Activated naive CD8-positive, alpha-beta T cell (primary cell): ENCODE results near the gene LIPA.

ENCODE experiments used
- H3K27ac Mint-ChIP-seq: one replicate; pipeline ENCODE4 v1.8.0; 2021; ENCODE audit warnings: mixed read lengths
- H3K27me3 Mint-ChIP-seq: one replicate; pipeline ENCODE4 v1.8.0; 2021; ENCODE audit warnings: mixed read lengths
- H3K36me3 Mint-ChIP-seq: one replicate; pipeline ENCODE4 v1.8.0; 2021; ENCODE audit warnings: mixed read lengths
- H3K4me1 Mint-ChIP-seq: one replicate; pipeline ENCODE4 v1.8.0; 2021; ENCODE audit warnings: low read depth, mixed read lengths
- H3K4me3 Mint-ChIP-seq: one replicate; pipeline ENCODE4 v1.8.0; 2021; ENCODE audit warnings: mild to moderate bottlenecking, mixed read lengths
- H3K9me3 Mint-ChIP-seq: one replicate; pipeline ENCODE4 v1.8.0; 2021; ENCODE audit warnings: low read depth, mixed read lengths

The LIPA gene

GRCh38 chr10:89279421-89279869, 27.9 kb upstream of the LIPA start:
- H3K9me3 Mint-ChIP-seq, result no peaks in the 10 kb centered on the region

GRCh38 chr10:89278900-89279392, 27.4 kb upstream of the LIPA start:
- Mint-ChIP-seq H3K4me3 (no peak overlapping the region), H3K27me3 (peaks cover 1% of the 10 kb centered on the region), H3K36me3 (no peaks in the 10 kb centered on the region), H3K27ac (no peak overlapping the region), H3K4me1 (no peaks in the 10 kb centered on the region), H3K9me3 (no peaks in the 10 kb centered on the region)

More at GRCh38 chr10:89279421-89279869, 27.9 kb upstream of the LIPA start:
- H3K4me3 Mint-ChIP-seq, result no peak overlapping the region
- H3K27me3 Mint-ChIP-seq, result peaks cover 1% of the 10 kb centered on the region
- H3K36me3 Mint-ChIP-seq, result no peaks in the 10 kb centered on the region
- no peaks in the 10 kb centered on the region for H3K4me1 Mint-ChIP-seq
- no peak overlapping the region for H3K27ac Mint-ChIP-seq

- H3K27me3 Mint-ChIP-seq, result peaks cover 1% of the 10 kb centered on the region
These were observed 26.5 kb upstream of the LIPA start for GRCh38 chr10:89278034-89278535.

GRCh38 chr10:89275383-89275782, 23.8 kb upstream of the LIPA start:
- Mint-ChIP-seq H3K36me3 (no peaks in the 10 kb centered on the region), H3K4me3 (no peak overlapping the region), H3K9me3 (no peaks in the 10 kb centered on the region), H3K4me1 (no peaks in the 10 kb centered on the region), H3K27me3 (peaks cover 1% of the 10 kb centered on the region), H3K27ac (no peak overlapping the region)

More at GRCh38 chr10:89278034-89278535, 26.5 kb upstream of the LIPA start:
- Mint-ChIP-seq H3K36me3 (no peaks in the 10 kb centered on the region), H3K4me1 (no peaks in the 10 kb centered on the region), H3K4me3 (no peak overlapping the region), H3K9me3 (no peaks in the 10 kb centered on the region), H3K27ac (no peak overlapping the region)

GRCh38 chr10:89274928-89275327, 23.4 kb upstream of the LIPA start:
- H3K4me3 Mint-ChIP-seq, result no peak overlapping the region
- no peaks in the 10 kb centered on the region for H3K36me3 Mint-ChIP-seq
- peaks cover 1% of the 10 kb centered on the region for H3K27me3 Mint-ChIP-seq
- H3K9me3 Mint-ChIP-seq, result no peaks in the 10 kb centered on the region
- H3K27ac Mint-ChIP-seq, result no peak overlapping the region
- no peaks in the 10 kb centered on the region for H3K4me1 Mint-ChIP-seq

- no peak overlapping the region for H3K27ac Mint-ChIP-seq
- H3K27me3 Mint-ChIP-seq, result peaks cover 1% of the 10 kb centered on the region
- H3K36me3 Mint-ChIP-seq, result no peaks in the 10 kb centered on the region
These were observed 22.1 kb upstream of the LIPA start for GRCh38 chr10:89273680-89274079.

GRCh38 chr10:89271532-89271931, 20.0 kb upstream of the LIPA start:
- Mint-ChIP-seq H3K4me1 (no peaks in the 10 kb centered on the region), H3K9me3 (no peaks in the 10 kb centered on the region), H3K27ac (no peak overlapping the region), H3K36me3 (no peaks in the 10 kb centered on the region), H3K4me3 (no peak overlapping the region), H3K27me3 (no peaks in the 10 kb centered on the region)

More at GRCh38 chr10:89273680-89274079, 22.1 kb upstream of the LIPA start:
- H3K9me3 Mint-ChIP-seq, result no peaks in the 10 kb centered on the region
- H3K4me1 Mint-ChIP-seq, result no peaks in the 10 kb centered on the region
- no peak overlapping the region for H3K4me3 Mint-ChIP-seq

GRCh38 chr10:89270153-89270483, 18.5 kb upstream of the LIPA start:
- Mint-ChIP-seq H3K27me3 (no peaks in the 10 kb centered on the region), H3K9me3 (no peaks in the 10 kb centered on the region), H3K27ac (no peak overlapping the region), H3K4me1 (no peaks in the 10 kb centered on the region), H3K4me3 (no peak overlapping the region), H3K36me3 (no peaks in the 10 kb centered on the region)

GRCh38 chr10:89269433-89270152, 18.0 kb upstream of the LIPA start:
- Mint-ChIP-seq H3K9me3 (no peaks in the 10 kb centered on the region), H3K27ac (no peak overlapping the region), H3K36me3 (no peaks in the 10 kb centered on the region), H3K4me1 (no peaks in the 10 kb centered on the region), H3K27me3 (no peaks in the 10 kb centered on the region), H3K4me3 (no peak overlapping the region)

- H3K4me3 Mint-ChIP-seq, result no peak overlapping the region
- no peaks in the 10 kb centered on the region for H3K9me3 Mint-ChIP-seq
- H3K4me1 Mint-ChIP-seq, result no peaks in the 10 kb centered on the region
- no peaks in the 10 kb centered on the region for H3K27me3 Mint-ChIP-seq
- no peak overlapping the region for H3K27ac Mint-ChIP-seq
- no peaks in the 10 kb centered on the region for H3K36me3 Mint-ChIP-seq
These were observed 15.3 kb upstream of the LIPA start for GRCh38 chr10:89266721-89267453.

- Mint-ChIP-seq H3K27me3 (peaks cover 3% of the 10 kb centered on the region), H3K4me1 (peaks cover 5% of the 10 kb centered on the region), H3K36me3 (no peaks in the 10 kb centered on the region), H3K4me3 (no peak overlapping the region), H3K27ac (no peak overlapping the region), H3K9me3 (no peaks in the 10 kb centered on the region)
These were observed 12.0 kb upstream of the LIPA start for GRCh38 chr10:89263531-89263930.

GRCh38 chr10:89263091-89263490, 11.5 kb upstream of the LIPA start:
- Mint-ChIP-seq H3K27me3 (peaks cover 3% of the 10 kb centered on the region), H3K9me3 (no peaks in the 10 kb centered on the region), H3K27ac (no peak overlapping the region), H3K36me3 (no peaks in the 10 kb centered on the region), H3K4me1 (peaks cover 5% of the 10 kb centered on the region), H3K4me3 (no peak overlapping the region)

- Mint-ChIP-seq H3K4me1 (peaks cover 5% of the 10 kb centered on the region), H3K36me3 (no peaks in the 10 kb centered on the region), H3K27ac (no peak overlapping the region), H3K9me3 (no peaks in the 10 kb centered on the region), H3K27me3 (peaks cover 5% of the 10 kb centered on the region), H3K4me3 (no peak overlapping the region)
These were observed 10.8 kb upstream of the LIPA start for GRCh38 chr10:89262086-89263051.

- Mint-ChIP-seq H3K27ac (no peak overlapping the region), H3K9me3 (peaks cover 7% of the 10 kb centered on the region), H3K4me1 (peaks cover 12% of the 10 kb centered on the region)
These were observed 7.3 kb upstream of the LIPA start for GRCh38 chr10:89258881-89259280.

More at GRCh38 chr10:89258881-89259280, 7.3 kb upstream of the LIPA start:
- Mint-ChIP-seq H3K27me3 (peaks cover 7% of the 10 kb centered on the region), H3K4me3 (no peak overlapping the region), H3K36me3 (peaks cover 7% of the 10 kb centered on the region)
